ENCODE results near the gene TMEM175.

The TMEM175 gene

GRCh38 chr4:1000686-1001260 lies 68.5 kb downstream of the TMEM175 start:
- H3K9me3 ChIP-seq (ENCODE audit: low read length), result no peaks in the 10 kb centered on the region
- no peaks in the 10 kb centered on the region for H3K36me3 ChIP-seq (ENCODE audit: insufficient read depth, low read length)
- no peaks in the 10 kb centered on the region for H3K4me1 ChIP-seq (ENCODE audit: insufficient read depth, low read length)
- H3K9ac ChIP-seq (ENCODE audit: low read length), result no peak overlapping the region
- no peak overlapping the region for H3K4me3 ChIP-seq (ENCODE audit: low read depth in 1 of 2, low read length in 2 of 2)
- H3K27ac ChIP-seq (ENCODE audit: low read depth, low read length), result no peak overlapping the region
- peaks cover 36 to 85% of the 10 kb centered on the region in 2 donors for H3K27me3 ChIP-seq (ENCODE audit: control insufficient read depth in 1 of 2, insufficient read depth in 2 of 2, low read length in 2 of 2)

GRCh38 chr4:1001561-1002130 lies 69.4 kb downstream of the TMEM175 start:
- no peak overlapping the region for H3K9ac ChIP-seq (ENCODE audit: low read length)
- no peaks in the 10 kb centered on the region for H3K36me3 ChIP-seq (ENCODE audit: insufficient read depth, low read length)
- H3K4me1 ChIP-seq (ENCODE audit: insufficient read depth, low read length), result no peaks in the 10 kb centered on the region
- H3K9me3 ChIP-seq (ENCODE audit: low read length), result no peaks in the 10 kb centered on the region
- no peak overlapping the region for H3K4me3 ChIP-seq (ENCODE audit: low read depth in 1 of 2, low read length in 2 of 2)
- H3K27ac ChIP-seq (ENCODE audit: low read depth, low read length), result no peak overlapping the region
- peaks cover 36 to 84% of the 10 kb centered on the region in 2 donors for H3K27me3 ChIP-seq (ENCODE audit: control insufficient read depth in 1 of 2, insufficient read depth in 2 of 2, low read length in 2 of 2)

- Histone ChIP-seq H3K27ac (ENCODE audit: low read depth, low read length) (no peak overlapping the region), H3K9me3 (ENCODE audit: low read length) (no peaks in the 10 kb centered on the region), H3K36me3 (ENCODE audit: insufficient read depth, low read length) (no peaks in the 10 kb centered on the region), H3K4me3 (ENCODE audit: low read depth in 1 of 2, low read length in 2 of 2) (no peak overlapping the region), H3K9ac (ENCODE audit: low read length) (no peak overlapping the region), H3K4me1 (ENCODE audit: insufficient read depth, low read length) (no peaks in the 10 kb centered on the region), H3K27me3 (ENCODE audit: control insufficient read depth in 1 of 2, insufficient read depth in 2 of 2, low read length in 2 of 2) (peaks cover 36 to 84% of the 10 kb centered on the region in 2 donors)
Observed at GRCh38 chr4:1002131-1002630, 69.9 kb downstream of the TMEM175 start.

GRCh38 chr4:1002631-1003251 lies 70.5 kb downstream of the TMEM175 start:
- no peak overlapping the region for H3K4me3 ChIP-seq (ENCODE audit: low read depth in 1 of 2, low read length in 2 of 2)
- H3K27me3 ChIP-seq (ENCODE audit: control insufficient read depth in 1 of 2, insufficient read depth in 2 of 2, low read length in 2 of 2), result peaks cover 34 to 82% of the 10 kb centered on the region in 2 donors
- H3K36me3 ChIP-seq (ENCODE audit: insufficient read depth, low read length), result no peaks in the 10 kb centered on the region
- no peak overlapping the region for H3K9ac ChIP-seq (ENCODE audit: low read length)
- no peaks in the 10 kb centered on the region for H3K4me1 ChIP-seq (ENCODE audit: insufficient read depth, low read length)
- no peak overlapping the region for H3K27ac ChIP-seq (ENCODE audit: low read depth, low read length)
- no peaks in the 10 kb centered on the region for H3K9me3 ChIP-seq (ENCODE audit: low read length)

DNA sequence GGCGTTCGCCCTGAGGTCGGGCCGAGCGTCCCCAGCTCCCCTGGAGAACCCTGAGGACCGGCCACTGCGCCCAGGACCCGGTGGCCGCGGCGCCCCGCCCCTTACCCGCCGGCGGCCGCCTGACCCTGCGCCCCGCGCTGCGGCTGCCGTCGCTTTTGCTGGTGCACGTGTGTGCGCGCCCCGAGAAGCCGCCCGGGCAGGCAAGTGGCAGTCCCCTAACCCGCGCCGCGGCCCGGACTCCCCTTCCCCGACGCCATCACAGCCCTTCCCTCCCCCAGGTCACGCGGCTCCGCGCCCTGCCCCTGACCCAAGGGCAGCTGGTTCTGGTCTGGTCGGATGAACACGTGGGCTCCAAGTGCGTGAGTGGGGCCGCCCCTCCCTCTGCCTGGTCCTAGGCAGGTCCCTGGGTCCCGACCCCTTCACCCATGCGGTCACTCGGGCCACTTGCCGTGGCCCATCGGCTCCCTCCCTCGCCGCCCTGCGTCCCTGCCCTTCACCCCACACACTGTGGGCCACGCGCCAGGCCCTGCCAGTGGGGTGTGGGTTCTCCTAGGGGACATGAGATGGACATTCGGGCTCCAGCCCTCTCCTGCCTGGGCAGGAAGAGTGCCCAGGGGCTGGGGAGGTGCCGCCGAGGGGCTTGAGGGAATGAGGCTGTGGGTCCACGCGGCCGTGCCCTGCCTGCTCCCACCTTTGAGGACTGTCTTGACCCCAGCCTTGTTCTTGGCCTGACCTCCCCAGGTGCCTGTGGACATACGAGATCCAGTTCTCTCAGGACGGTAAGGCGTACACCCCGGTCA lies 71.2 kb downstream of the TMEM175 start:
- Histone ChIP-seq H3K4me1 (ENCODE audit: insufficient read depth, low read length) (peaks cover 1% of the 10 kb centered on the region), H3K9me3 (ENCODE audit: low read length) (no peaks in the 10 kb centered on the region), H3K36me3 (ENCODE audit: insufficient read depth, low read length) (no peaks in the 10 kb centered on the region), H3K27me3 (ENCODE audit: control insufficient read depth in 1 of 2, insufficient read depth in 2 of 2, low read length in 2 of 2) (peaks cover 32 to 82% of the 10 kb centered on the region in 2 donors), H3K4me3 (ENCODE audit: low read depth in 1 of 2, low read length in 2 of 2) (no peak overlapping the region), H3K27ac (ENCODE audit: low read depth, low read length) (no peak overlapping the region), H3K9ac (ENCODE audit: low read length) (no peak overlapping the region)

GRCh38 chr4:1004071-1004418 lies 71.8 kb downstream of the TMEM175 start:
- Histone ChIP-seq H3K27me3 (ENCODE audit: control insufficient read depth in 1 of 2, insufficient read depth in 2 of 2, low read length in 2 of 2) (peaks cover 36 to 84% of the 10 kb centered on the region in 2 donors), H3K4me1 (ENCODE audit: insufficient read depth, low read length) (peaks cover 7% of the 10 kb centered on the region), H3K36me3 (ENCODE audit: insufficient read depth, low read length) (no peaks in the 10 kb centered on the region), H3K9me3 (ENCODE audit: low read length) (no peaks in the 10 kb centered on the region), H3K9ac (ENCODE audit: low read length) (no peak overlapping the region), H3K4me3 (ENCODE audit: low read depth in 1 of 2, low read length in 2 of 2) (no peak overlapping the region), H3K27ac (ENCODE audit: low read depth, low read length) (no peak overlapping the region)

- Histone ChIP-seq H3K9me3 (ENCODE audit: low read length) (no peaks in the 10 kb centered on the region), H3K9ac (ENCODE audit: low read length) (no peak overlapping the region), H3K36me3 (ENCODE audit: insufficient read depth, low read length) (no peaks in the 10 kb centered on the region), H3K4me3 (ENCODE audit: low read depth in 1 of 2, low read length in 2 of 2) (no peak overlapping the region), H3K27me3 (ENCODE audit: control insufficient read depth in 1 of 2, insufficient read depth in 2 of 2, low read length in 2 of 2) (peaks cover 36 to 80% of the 10 kb centered on the region in 2 donors), H3K4me1 (ENCODE audit: insufficient read depth, low read length) (peaks cover 10% of the 10 kb centered on the region), H3K27ac (ENCODE audit: low read depth, low read length) (no peak overlapping the region)
Observed at GRCh38 chr4:1004557-1005485, 72.6 kb downstream of the TMEM175 start.

DNA sequence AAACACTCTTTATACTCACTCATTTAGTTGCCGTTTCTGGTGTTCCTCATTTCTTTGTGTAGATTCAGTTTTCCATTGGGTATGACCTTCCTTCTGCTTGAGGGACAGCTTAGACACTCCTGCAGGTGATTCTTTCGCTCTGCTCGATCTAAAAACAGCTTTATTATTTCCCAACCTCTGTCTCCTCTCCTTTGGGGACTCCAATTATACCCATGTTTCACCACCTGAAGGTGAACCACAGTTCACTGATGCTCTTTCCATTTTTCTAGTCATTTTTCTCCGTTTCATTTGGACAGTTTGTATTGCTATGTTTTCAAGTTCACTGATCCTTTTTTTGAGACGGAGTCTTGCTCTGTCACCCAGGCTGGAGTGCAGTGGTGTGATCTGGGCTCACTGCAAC lies 74.6 kb downstream of the TMEM175 start:
- Histone ChIP-seq H3K9ac (ENCODE audit: low read length) (no peak overlapping the region), H3K4me3 (ENCODE audit: low read depth in 1 of 2, low read length in 2 of 2) (no peak overlapping the region), H3K4me1 (ENCODE audit: insufficient read depth, low read length) (peaks cover 18% of the 10 kb centered on the region), H3K27ac (ENCODE audit: low read depth, low read length) (no peak overlapping the region), H3K27me3 (ENCODE audit: control insufficient read depth in 1 of 2, insufficient read depth in 2 of 2, low read length in 2 of 2) (peaks cover 28 to 59% of the 10 kb centered on the region in 2 donors), H3K9me3 (ENCODE audit: low read length) (no peaks in the 10 kb centered on the region), H3K36me3 (ENCODE audit: insufficient read depth, low read length) (no peaks in the 10 kb centered on the region)

Data from muscle layer of colon (tissue), 2 donors.